ENCODE results near the gene SRSF7.
A peak's percentile ranks its signal among the peaks of the same experiment; 100 is the strongest.
"Not testable (repeated sequence)": the region's sequence is repeated elsewhere in the genome, so short reads cannot be mapped to it uniquely, and the experiment has no call there.

Gene SRSF7

GRCh38 chr2:38775097-38775920 is 24.1 kb upstream of the SRSF7 start:
- H3K9me3 Mint-ChIP-seq: no peaks in the 10 kb centered on the region
- no peak for ATAC-seq
- peaks cover 23% of the 10 kb centered on the region for H3K4me1 Mint-ChIP-seq
- H3K27ac Mint-ChIP-seq: no peak overlapping the region
- peaks cover 23% of the 10 kb centered on the region for H3K27me3 Mint-ChIP-seq
- no peaks in the 10 kb centered on the region for H3K36me3 Mint-ChIP-seq
- H3K4me3 Mint-ChIP-seq: no peak overlapping the region

GRCh38 chr2:38771632-38772031 is 20.5 kb upstream of the SRSF7 start:
- H3K9me3 Mint-ChIP-seq: no peaks in the 10 kb centered on the region
- peaks cover 8% of the 10 kb centered on the region for H3K4me1 Mint-ChIP-seq
- peaks cover 23% of the 10 kb centered on the region for H3K27me3 Mint-ChIP-seq
- H3K27ac Mint-ChIP-seq: no peak overlapping the region
- H3K4me3 Mint-ChIP-seq: no peak overlapping the region
- H3K36me3 Mint-ChIP-seq: no peaks in the 10 kb centered on the region
- ATAC-seq: no peak

GRCh38 chr2:38765551-38765950 is 14.4 kb upstream of the SRSF7 start:
- no peaks in the 10 kb centered on the region for H3K4me1 Mint-ChIP-seq
- no peak overlapping the region for H3K4me3 Mint-ChIP-seq
- H3K36me3 Mint-ChIP-seq: no peaks in the 10 kb centered on the region

GRCh38 chr2:38765149-38765548 is 14.0 kb upstream of the SRSF7 start:
- ATAC-seq: no peak
- H3K4me3 Mint-ChIP-seq: no peak overlapping the region
- no peaks in the 10 kb centered on the region for H3K4me1 Mint-ChIP-seq
- no peaks in the 10 kb centered on the region for H3K36me3 Mint-ChIP-seq
- no peaks in the 10 kb centered on the region for H3K27me3 Mint-ChIP-seq
- no peaks in the 10 kb centered on the region for H3K9me3 Mint-ChIP-seq
- no peak overlapping the region for H3K27ac Mint-ChIP-seq

More at GRCh38 chr2:38765551-38765950, 14.4 kb upstream of the SRSF7 start:
- no peak overlapping the region for H3K27ac Mint-ChIP-seq
- no peaks in the 10 kb centered on the region for H3K27me3 Mint-ChIP-seq
- H3K9me3 Mint-ChIP-seq: no peaks in the 10 kb centered on the region
- no peak for ATAC-seq

- Mint-ChIP-seq H3K27me3 (no peaks in the 10 kb centered on the region), H3K4me3 (no peak overlapping the region), H3K9me3 (no peaks in the 10 kb centered on the region), H3K36me3 (no peaks in the 10 kb centered on the region), H3K27ac (no peak overlapping the region), H3K4me1 (no peaks in the 10 kb centered on the region)
- ATAC-seq: no peak
Observed at GRCh38 chr2:38763728-38764127, 12.6 kb upstream of the SRSF7 start.

GRCh38 chr2:38763228-38763627 is 12.1 kb upstream of the SRSF7 start:
- H3K4me3 Mint-ChIP-seq: no peak overlapping the region
- no peak for ATAC-seq

GRCh38 chr2:38755891-38756290 is 4.7 kb upstream of the SRSF7 start:
- H3K36me3 Mint-ChIP-seq, ATAC-seq, H3K27me3 Mint-ChIP-seq, H3K4me1 Mint-ChIP-seq, H3K4me3 Mint-ChIP-seq, H3K27ac Mint-ChIP-seq, H3K9me3 Mint-ChIP-seq: not testable (repeated sequence)

More at GRCh38 chr2:38763228-38763627, 12.1 kb upstream of the SRSF7 start:
- no peaks in the 10 kb centered on the region for H3K9me3 Mint-ChIP-seq
- no peak overlapping the region for H3K27ac Mint-ChIP-seq
- no peaks in the 10 kb centered on the region for H3K36me3 Mint-ChIP-seq
- no peaks in the 10 kb centered on the region for H3K4me1 Mint-ChIP-seq
- H3K27me3 Mint-ChIP-seq: no peaks in the 10 kb centered on the region

GRCh38 chr2:38754506-38754905 is 3.3 kb upstream of the SRSF7 start:
- Mint-ChIP-seq H3K4me1 (peaks cover 15% of the 10 kb centered on the region), H3K36me3 (peaks cover 18% of the 10 kb centered on the region), H3K4me3 (peak overlapping the region; percentile 68), H3K9me3 (no peaks in the 10 kb centered on the region), H3K27me3 (no peaks in the 10 kb centered on the region), H3K27ac (no peak overlapping the region)
- ATAC-seq: no peak

GRCh38 chr2:38754049-38754448 is 2.9 kb upstream of the SRSF7 start:
- no peaks in the 10 kb centered on the region for H3K9me3 Mint-ChIP-seq
- H3K36me3 Mint-ChIP-seq: peaks cover 22% of the 10 kb centered on the region
- H3K27me3 Mint-ChIP-seq: no peaks in the 10 kb centered on the region
- no peak for ATAC-seq
- peaks cover 19% of the 10 kb centered on the region for H3K4me1 Mint-ChIP-seq
- no peak overlapping the region for H3K27ac Mint-ChIP-seq
- H3K4me3 Mint-ChIP-seq: no peak overlapping the region

GRCh38 chr2:38751596-38752410 is 642 bp upstream of the SRSF7 start:
- Mint-ChIP-seq H3K27ac (peak overlapping the region; percentile 99), H3K9me3 (no peaks in the 10 kb centered on the region), H3K36me3 (peaks cover 44% of the 10 kb centered on the region), H3K4me1 (peaks cover 42% of the 10 kb centered on the region), H3K4me3 (peak overlapping the region; percentile 100), H3K27me3 (no peaks in the 10 kb centered on the region)
- ATAC-seq: no peak

GRCh38 chr2:38750011-38750890 is 910 bp downstream of the SRSF7 start:
- H3K9me3 Mint-ChIP-seq: no peaks in the 10 kb centered on the region
- H3K4me3 Mint-ChIP-seq: peak overlapping the region; percentile 100
- no peaks in the 10 kb centered on the region for H3K27me3 Mint-ChIP-seq
- peaks cover 57% of the 10 kb centered on the region for H3K4me1 Mint-ChIP-seq
- ATAC-seq: peak; percentile 70
- peak overlapping the region; percentile 99 for H3K27ac Mint-ChIP-seq
- peaks cover 59% of the 10 kb centered on the region for H3K36me3 Mint-ChIP-seq

- peaks cover 65% of the 10 kb centered on the region for H3K36me3 Mint-ChIP-seq
- ATAC-seq: peak; percentile 2
- H3K4me3 Mint-ChIP-seq: peak overlapping the region; percentile 100
- no peaks in the 10 kb centered on the region for H3K9me3 Mint-ChIP-seq
- H3K4me1 Mint-ChIP-seq: peaks cover 60% of the 10 kb centered on the region
- H3K27me3 Mint-ChIP-seq: no peaks in the 10 kb centered on the region
- peak overlapping the region; percentile 99 for H3K27ac Mint-ChIP-seq
Observed at GRCh38 chr2:38748943-38749804, 2.0 kb downstream of the SRSF7 start.

- no peak for ATAC-seq
- Mint-ChIP-seq H3K9me3 (no peaks in the 10 kb centered on the region), H3K27me3 (no peaks in the 10 kb centered on the region), H3K4me1 (peaks cover 60% of the 10 kb centered on the region), H3K4me3 (peak overlapping the region; percentile 62), H3K27ac (peak overlapping the region; percentile 99), H3K36me3 (peaks cover 66% of the 10 kb centered on the region)
Observed at GRCh38 chr2:38748391-38748790, 2.8 kb downstream of the SRSF7 start.

GRCh38 chr2:38747819-38748218 is 3.3 kb downstream of the SRSF7 start:
- H3K27me3 Mint-ChIP-seq: no peaks in the 10 kb centered on the region
- H3K27ac Mint-ChIP-seq: peak overlapping the region; percentile 99
- H3K4me1 Mint-ChIP-seq: peaks cover 60% of the 10 kb centered on the region
- peaks cover 66% of the 10 kb centered on the region for H3K36me3 Mint-ChIP-seq
- no peak for ATAC-seq
- H3K4me3 Mint-ChIP-seq: no peak overlapping the region
- no peaks in the 10 kb centered on the region for H3K9me3 Mint-ChIP-seq
